ENCODE data around the gene NOXO1.
A peak's percentile ranks its signal among the peaks of the same experiment; 100 is the strongest.
"Not testable (repeated sequence)": the region's sequence is repeated elsewhere in the genome, so short reads cannot be mapped to it uniquely, and the experiment has no call there.

Gene NOXO1

DNA sequence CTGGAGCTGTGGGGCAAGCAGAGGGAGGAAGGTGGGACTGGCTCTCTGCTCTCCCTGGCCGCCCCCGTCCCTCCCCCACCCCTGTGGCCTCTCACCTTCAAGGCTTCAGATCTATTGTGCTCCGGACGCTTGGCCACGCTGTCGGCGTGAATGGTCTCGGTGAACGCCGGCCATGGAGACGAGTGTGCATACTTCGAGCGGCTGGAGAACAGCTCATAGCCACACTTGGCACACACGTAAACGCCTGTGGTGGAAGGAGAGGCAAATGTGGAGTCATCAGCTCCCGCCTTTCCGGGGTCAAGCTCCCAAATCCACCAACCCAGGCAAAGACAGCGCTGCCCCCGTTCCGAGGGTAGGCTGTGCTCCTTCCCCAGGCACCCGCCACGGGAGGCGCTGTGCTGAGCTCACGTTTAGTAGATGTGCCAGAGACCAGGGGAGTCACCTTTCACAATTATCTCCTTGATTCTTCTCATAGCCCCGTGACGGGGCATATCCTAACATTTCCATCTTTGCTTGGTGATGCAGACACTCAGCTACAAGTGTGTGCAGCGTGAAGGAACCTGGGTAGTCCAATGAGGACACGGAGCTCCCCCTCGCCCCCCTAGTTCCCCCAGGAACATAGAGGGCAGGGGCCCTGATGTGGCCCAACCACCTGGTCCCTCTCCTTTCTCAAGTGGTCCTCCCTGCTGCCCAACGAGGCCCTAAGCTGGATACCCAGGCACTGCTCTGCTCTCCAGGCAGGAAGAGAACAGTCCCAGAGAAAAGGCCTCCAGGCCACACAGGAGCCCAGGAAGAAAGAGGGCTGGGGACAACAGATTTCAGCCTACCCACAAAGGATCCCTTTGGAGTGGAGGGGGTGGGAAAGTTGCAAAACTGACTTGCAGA is 39.9 kb downstream of the NOXO1 start:
- DNase-seq = peak; percentile 34

- no peak for DNase-seq
Observed at GRCh38 chr16:1940273-1941161, 40.8 kb downstream of the NOXO1 start.

DNA sequence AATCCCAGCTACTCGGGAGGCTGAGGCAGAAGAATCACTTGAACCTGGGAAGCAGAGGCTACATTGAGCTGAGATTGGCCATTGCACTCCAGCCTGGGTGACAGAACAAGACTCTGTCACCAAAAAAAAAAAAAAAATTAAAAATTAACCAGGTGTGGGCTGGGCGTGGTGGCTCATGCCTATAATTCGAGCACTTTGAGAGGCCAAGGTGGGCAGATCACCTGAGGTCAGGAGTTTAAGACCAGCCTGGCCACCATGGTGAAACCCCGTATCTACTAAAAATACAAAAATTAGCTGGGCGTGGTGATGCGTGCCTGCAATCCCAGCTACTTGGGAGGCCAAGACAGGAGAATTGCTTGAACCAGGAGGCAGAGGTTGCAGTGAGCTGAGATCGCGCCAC is 41.4 kb downstream of the NOXO1 start:
- not testable (repeated sequence) for DNase-seq

- no peak for DNase-seq
Observed at GRCh38 chr16:1938910-1939309, 42.4 kb downstream of the NOXO1 start.

- no peak for DNase-seq
Observed at GRCh38 chr16:1938316-1938715, 43.0 kb downstream of the NOXO1 start.

DNA sequence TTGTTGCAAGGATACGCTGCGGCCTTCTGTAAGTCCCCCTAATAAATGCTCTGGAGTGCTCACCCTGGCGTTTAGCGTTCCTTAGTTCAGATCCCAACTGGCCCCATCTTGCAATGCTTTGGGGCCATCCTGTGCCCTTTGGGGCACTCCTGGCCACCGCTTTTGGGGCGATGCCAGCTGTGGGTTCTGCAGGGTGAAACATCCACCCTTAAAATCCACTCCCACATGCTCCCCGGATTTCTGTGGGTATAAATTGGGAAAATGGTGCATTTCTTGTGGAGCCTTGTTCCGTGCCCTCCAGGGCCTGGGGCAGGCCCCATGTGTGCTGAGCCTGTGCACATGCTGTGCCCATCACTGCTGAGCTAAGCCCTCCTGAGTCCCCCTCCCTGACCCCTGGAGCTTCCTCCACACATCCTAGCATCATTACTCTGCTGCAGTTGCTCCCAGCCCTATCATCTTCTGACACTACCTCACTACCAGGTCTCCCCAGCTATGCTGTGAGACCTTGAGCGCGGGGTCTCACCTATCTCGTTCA is 44.3 kb downstream of the NOXO1 start:
- DNase-seq = no peak

GRCh38 chr16:1933097-1933661 is 48.1 kb downstream of the NOXO1 start:
- no peak for DNase-seq

DNA sequence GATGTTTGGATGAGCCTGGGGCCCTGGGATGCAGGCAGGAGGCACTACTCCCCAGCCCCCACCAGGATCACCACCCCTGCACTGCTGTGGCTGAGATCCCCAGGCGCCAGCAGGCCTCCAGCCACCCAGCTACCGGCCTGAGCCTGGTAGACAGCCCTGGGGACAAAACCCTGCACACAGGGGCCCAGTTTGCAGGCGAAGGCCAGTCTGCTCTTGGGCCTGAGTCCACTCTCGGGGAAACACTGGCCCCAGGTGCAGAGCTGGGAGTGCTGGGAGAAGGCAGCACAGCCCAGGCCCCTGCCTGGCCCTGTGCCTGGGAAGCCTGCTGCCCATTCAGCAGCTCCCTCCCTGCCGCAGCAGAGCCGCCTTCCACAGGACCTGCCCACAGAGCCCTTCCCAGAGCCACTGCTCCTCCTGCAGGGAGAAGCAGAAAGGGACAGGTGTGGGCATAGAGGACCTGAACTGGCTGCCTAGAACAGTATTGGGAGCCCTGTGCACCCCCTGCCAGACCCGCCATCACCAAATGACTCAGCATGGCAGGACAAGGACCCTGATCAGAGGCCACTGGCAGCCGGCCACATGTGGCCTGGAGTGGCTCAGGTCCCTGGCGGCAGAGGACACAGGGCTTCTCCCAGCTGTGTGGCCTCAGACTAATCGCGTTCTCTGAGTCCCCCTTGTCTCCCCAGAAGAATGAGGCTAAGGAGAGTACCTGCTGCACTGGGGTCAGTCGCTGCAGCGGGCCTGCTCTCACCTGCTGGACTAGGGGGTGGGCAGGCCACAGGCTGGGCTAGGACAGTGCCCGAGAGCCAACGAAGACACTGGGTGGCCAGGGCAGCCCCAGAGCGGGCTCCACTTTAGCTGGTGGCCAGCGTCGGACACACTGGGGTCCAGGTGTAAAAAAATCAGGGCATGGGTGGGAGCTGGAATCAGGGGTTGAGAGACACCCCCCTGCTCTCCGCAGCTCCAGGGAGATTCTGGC is 48.9 kb downstream of the NOXO1 start:
- no peak for DNase-seq

GRCh38 chr16:1930338-1930720 is 50.9 kb downstream of the NOXO1 start:
- DNase-seq = no peak

- DNase-seq = peak; percentile 80
Observed at GRCh38 chr16:1929578-1930337, 51.5 kb downstream of the NOXO1 start.

DNA sequence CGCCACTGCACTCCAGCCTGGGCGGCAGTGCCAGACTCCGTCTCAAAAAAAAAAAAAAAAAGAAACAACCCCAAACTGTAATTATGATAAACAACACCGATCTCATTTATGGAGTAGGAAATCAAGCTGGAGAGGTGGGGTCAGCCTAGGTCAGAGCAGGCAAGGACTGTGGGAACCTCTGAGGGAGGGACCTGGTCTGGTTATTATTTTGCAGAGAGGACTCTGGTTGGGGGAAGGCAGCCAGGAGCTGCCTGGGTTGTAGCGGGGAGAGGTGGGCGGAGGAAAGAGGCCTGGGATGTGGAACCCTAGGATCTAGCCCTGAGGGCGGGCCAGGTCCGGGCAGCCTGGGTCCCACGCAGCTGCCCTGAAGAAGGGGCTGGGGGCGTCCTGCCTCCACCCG is 52.2 kb downstream of the NOXO1 start:
- peak; percentile 40 for DNase-seq
